Measurements from ENCODE around the gene APEH.

- no peak for TF ChIP-seq CTCF (IDR thresholded peaks at IDR 0.05)
- TF ChIP-seq POLR2A (IDR thresholded peaks at IDR 0.05) = no peak
Measured at GRCh38 chr3:49727924-49728361, 53.8 kb downstream of the APEH start.
